ENCODE measurements around the gene CRMP1. TPM values are rescaled to one million over a fixed set of nuclear protein-coding genes. Genes with fewer than 3 reads are reported as not detected.

Gene CRMP1
- total RNA-seq, 1 experiment from 2014 or later: not detected

- intact Hi-C loops (cut with micrococcal nuclease): no loop called here
- no TSS peak for BruUV-seq (replicated peaks)
- Histone ChIP-seq H4K20me1 (ENCODE audit: low read length) (no peaks in the 10 kb centered on the region), H3K27me3 (ENCODE audit: low read length) (no peaks in the 10 kb centered on the region), H3K4me3 (ENCODE audit: low read length) (no peak overlapping the region), H3K4me2 (ENCODE audit: low read length) (no peak overlapping the region), H3K36me3 (ENCODE audit: low read depth, low read length) (no peaks in the 10 kb centered on the region; the same call in 1 of the 2 replicates), H3K9me2 (replicated peaks; ENCODE audit: low read length) (no peaks in the 10 kb centered on the region), H3K9ac (ENCODE audit: low read length) (no peak overlapping the region), H3K79me2 (ENCODE audit: low read length) (no peaks in the 10 kb centered on the region), H3K9me3 (ENCODE audit: low read length) (no peaks in the 10 kb centered on the region), H3K4me1 (ENCODE audit: insufficient read depth, low read length) (no peaks in the 10 kb centered on the region), H3F3A (ENCODE audit: low read length, unreplicated experiment) (no peaks in the 10 kb centered on the region), H2AFZ (ENCODE audit: low read length) (no peak overlapping the region), H3K27ac (ENCODE audit: low read length) (no peak overlapping the region)
- ChIA-PET POLR2A (ENCODE audit: unreplicated experiment) (no interaction called here), CTCF (no interaction called here)
- TF ChIP-seq EZH2phosphoT487 (IDR thresholded peaks at IDR 0.05; ENCODE audit: borderline replicate concordance, low read length) (no peak), CTCF (conservative IDR thresholded peaks at IDR 0.05; ENCODE audit: low read depth, low read length) (no peak), EZH2 (IDR thresholded peaks at IDR 0.05; ENCODE audit: low read length, unreplicated experiment) (no peak)
- no peak for ATAC-seq
- no peak for DNase-seq
These were observed 68.7 kb downstream of the CRMP1 start for GRCh38 chr4:5824227-5824626.

- H2AFZ ChIP-seq (ENCODE audit: low read length): no peak overlapping the region
- TF ChIP-seq EZH2 (IDR thresholded peaks at IDR 0.05; ENCODE audit: low read length, unreplicated experiment) (no peak), EZH2phosphoT487 (IDR thresholded peaks at IDR 0.05; ENCODE audit: borderline replicate concordance, low read length) (no peak), CTCF (conservative IDR thresholded peaks at IDR 0.05; ENCODE audit: low read depth, low read length) (no peak)
- H3K4me3 ChIP-seq (ENCODE audit: low read length): no peak overlapping the region
- H3K9me2 ChIP-seq (replicated peaks; ENCODE audit: low read length): no peaks in the 10 kb centered on the region
- H3K4me2 ChIP-seq (ENCODE audit: low read length): no peak overlapping the region
- H3K9me3 ChIP-seq (ENCODE audit: low read length): no peaks in the 10 kb centered on the region
- H3K79me2 ChIP-seq (ENCODE audit: low read length): no peaks in the 10 kb centered on the region
- ChIA-PET CTCF (no interaction called here), POLR2A (ENCODE audit: unreplicated experiment) (no interaction called here)
- no peaks in the 10 kb centered on the region; the same call in 1 of the 2 replicates for H3K36me3 ChIP-seq (ENCODE audit: low read depth, low read length)
- H4K20me1 ChIP-seq (ENCODE audit: low read length): no peaks in the 10 kb centered on the region
- intact Hi-C loops (cut with micrococcal nuclease): no loop called here
- H3K27me3 ChIP-seq (ENCODE audit: low read length): no peaks in the 10 kb centered on the region
- no peaks in the 10 kb centered on the region for H3K4me1 ChIP-seq (ENCODE audit: insufficient read depth, low read length)
- no peak overlapping the region for H3K9ac ChIP-seq (ENCODE audit: low read length)
- no peak for DNase-seq
- no peak overlapping the region for H3K27ac ChIP-seq (ENCODE audit: low read length)
- BruUV-seq (replicated peaks): no TSS peak
- no peak for ATAC-seq
- H3F3A ChIP-seq (ENCODE audit: low read length, unreplicated experiment): no peaks in the 10 kb centered on the region
These were observed 69.2 kb downstream of the CRMP1 start for GRCh38 chr4:5823542-5824211.

- ATAC-seq: no peak
- DNase-seq: no peak
- POLR2A ChIA-PET (ENCODE audit: unreplicated experiment): no interaction called here
- intact Hi-C loops (cut with micrococcal nuclease): no loop called here
- CTCF ChIA-PET: no interaction called here
- no peak overlapping the region for H3K9ac ChIP-seq (ENCODE audit: low read length)
- no peaks in the 10 kb centered on the region; the same call in 1 of the 2 replicates for H3K36me3 ChIP-seq (ENCODE audit: low read depth, low read length)
- no peaks in the 10 kb centered on the region for H3K4me1 ChIP-seq (ENCODE audit: insufficient read depth, low read length)
- no peak for TF ChIP-seq CTCF (conservative IDR thresholded peaks at IDR 0.05; ENCODE audit: low read depth, low read length)
- TF ChIP-seq EZH2phosphoT487 (IDR thresholded peaks at IDR 0.05; ENCODE audit: borderline replicate concordance, low read length): no peak
- no peak for TF ChIP-seq EZH2 (IDR thresholded peaks at IDR 0.05; ENCODE audit: low read length, unreplicated experiment)
- no peaks in the 10 kb centered on the region for H3K27me3 ChIP-seq (ENCODE audit: low read length)
- H3K9me3 ChIP-seq (ENCODE audit: low read length): no peaks in the 10 kb centered on the region
- H3K4me3 ChIP-seq (ENCODE audit: low read length): no peak overlapping the region
- H3K4me2 ChIP-seq (ENCODE audit: low read length): no peak overlapping the region
- no peaks in the 10 kb centered on the region for H4K20me1 ChIP-seq (ENCODE audit: low read length)
- no peaks in the 10 kb centered on the region for H3K79me2 ChIP-seq (ENCODE audit: low read length)
- no peak overlapping the region for H3K27ac ChIP-seq (ENCODE audit: low read length)
- H3K9me2 ChIP-seq (replicated peaks; ENCODE audit: low read length): no peaks in the 10 kb centered on the region
- H3F3A ChIP-seq (ENCODE audit: low read length, unreplicated experiment): no peaks in the 10 kb centered on the region
- H2AFZ ChIP-seq (ENCODE audit: low read length): no peak overlapping the region
- BruUV-seq (replicated peaks): no TSS peak
These were observed 70.3 kb downstream of the CRMP1 start for GRCh38 chr4:5822619-5823018.

Data from PC-3 (cell line).